DOHH2 (cell line): ENCODE data around the gene RBBP8NL.

Source experiments
- EZH2phosphoT487 ChIP-seq: fragments of 200-600 bp; sonication (generic); IDR thresholded peaks from 2 replicates; pipeline ENCODE4 v1.6.1; 2017; ENCODE audit warnings: borderline replicate concordance, mild to moderate bottlenecking, antibody characterized with exemption, low read length, moderate library complexity, mixed read lengths
- TF ChIP-seq, protein P1 (sequence below): fragments of 200-600 bp; sonication (generic); IDR thresholded peaks from one replicate; pipeline ENCODE4 v1.5.1; 2014; ENCODE audit warnings: antibody characterized with exemption, mild to moderate bottlenecking, low read depth, low read length; ENCODE audit not compliant: poor library complexity, severe bottlenecking

DNA sequence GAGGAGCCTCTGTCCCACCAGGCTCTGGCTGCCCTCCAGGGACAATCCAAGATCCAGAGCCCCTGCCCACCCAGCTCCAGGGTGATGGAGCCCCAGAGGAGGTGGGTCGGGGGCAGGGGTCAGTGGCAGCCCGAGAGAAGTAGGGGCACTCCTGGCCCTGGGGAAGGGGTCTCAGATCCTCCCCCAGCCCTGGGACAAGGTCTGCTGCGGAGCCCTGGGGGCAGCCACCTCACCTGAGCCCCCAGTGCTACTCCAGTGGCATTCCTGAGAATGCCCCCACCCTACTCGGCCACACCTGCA lies 57.6 kb downstream of the RBBP8NL start:
- TF ChIP-seq, protein P1, sequence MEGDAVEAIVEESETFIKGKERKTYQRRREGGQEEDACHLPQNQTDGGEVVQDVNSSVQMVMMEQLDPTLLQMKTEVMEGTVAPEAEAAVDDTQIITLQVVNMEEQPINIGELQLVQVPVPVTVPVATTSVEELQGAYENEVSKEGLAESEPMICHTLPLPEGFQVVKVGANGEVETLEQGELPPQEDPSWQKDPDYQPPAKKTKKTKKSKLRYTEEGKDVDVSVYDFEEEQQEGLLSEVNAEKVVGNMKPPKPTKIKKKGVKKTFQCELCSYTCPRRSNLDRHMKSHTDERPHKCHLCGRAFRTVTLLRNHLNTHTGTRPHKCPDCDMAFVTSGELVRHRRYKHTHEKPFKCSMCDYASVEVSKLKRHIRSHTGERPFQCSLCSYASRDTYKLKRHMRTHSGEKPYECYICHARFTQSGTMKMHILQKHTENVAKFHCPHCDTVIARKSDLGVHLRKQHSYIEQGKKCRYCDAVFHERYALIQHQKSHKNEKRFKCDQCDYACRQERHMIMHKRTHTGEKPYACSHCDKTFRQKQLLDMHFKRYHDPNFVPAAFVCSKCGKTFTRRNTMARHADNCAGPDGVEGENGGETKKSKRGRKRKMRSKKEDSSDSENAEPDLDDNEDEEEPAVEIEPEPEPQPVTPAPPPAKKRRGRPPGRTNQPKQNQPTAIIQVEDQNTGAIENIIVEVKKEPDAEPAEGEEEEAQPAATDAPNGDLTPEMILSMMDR = no peak
- no peak for TF ChIP-seq EZH2phosphoT487
